DND-41 (cell line): ENCODE measurements around the gene SPEM1.
A peak's percentile ranks its signal among the peaks of the same experiment; 100 is the strongest.

Experiments
- ATAC-seq: fragments of 200-7000 bp; cut with Tn5 transposase; 3 replicates; pipeline ENCODE4 v1.9.1; 2021; ENCODE audit warnings: low read depth; ENCODE audit not compliant: insufficient read depth
- DNase-seq: peaks from one replicate; pipeline ENCODE4 v3.0.0-alpha.2; 2020
- H2AFZ ChIP-seq: 2 replicates; pipeline ENCODE4 v1.6.0; 2012; ENCODE audit warnings: low read depth, low read length
- H3K27ac ChIP-seq: 2 replicates; pipeline ENCODE4 v1.5.1; 2012; ENCODE audit warnings: low read length, inconsistent platforms
- H3K27me3 ChIP-seq: fragments of 200-600 bp; sonication (generic); 2 replicates; pipeline ENCODE4 v1.6.0; 2012; ENCODE audit warnings: low read length, mild to moderate bottlenecking, inconsistent platforms; ENCODE audit not compliant: insufficient read depth, poor library complexity
- H3K36me3 ChIP-seq: 2 replicates; pipeline ENCODE4 v1.5.1; 2012; ENCODE audit warnings: low read length, inconsistent platforms; ENCODE audit not compliant: insufficient read depth
- H3K4me1 ChIP-seq: 2 replicates; pipeline ENCODE4 v1.5.1; 2012; ENCODE audit warnings: mild to moderate bottlenecking, low read length; ENCODE audit not compliant: insufficient read depth
- H3K4me2 ChIP-seq: 2 replicates; pipeline ENCODE4 v1.6.0; 2012; ENCODE audit warnings: mild to moderate bottlenecking, moderate library complexity, low read length, inconsistent platforms; ENCODE audit not compliant: insufficient read depth
- H3K4me3 ChIP-seq, 2 experiments: fragments of 200-600 bp in 1 of 2; shearing (Covaris generic) in 1 of 2; 2 replicates each; pipeline ENCODE4 v1.5.1; 2012 to 2016; ENCODE audit warnings: inconsistent platforms in 2 of 2, low read length in 2 of 2, mild to moderate bottlenecking in 2 of 2, low read depth in 1 of 2, moderate library complexity in 1 of 2
- H3K79me2 ChIP-seq: 2 replicates; pipeline ENCODE4 v1.6.0; 2012; ENCODE audit warnings: low read length, inconsistent platforms; ENCODE audit not compliant: insufficient read depth
- H3K9ac ChIP-seq: 2 replicates; pipeline ENCODE4 v1.6.0; 2012; ENCODE audit warnings: low read depth, mild to moderate bottlenecking, inconsistent platforms, low read length, moderate library complexity
- H3K9me3 ChIP-seq: 2 replicates; pipeline ENCODE4 v1.5.1; 2012; ENCODE audit warnings: low read length, moderate library complexity, mild to moderate bottlenecking, inconsistent platforms; ENCODE audit not compliant: insufficient read depth, severe bottlenecking
- H4K20me1 ChIP-seq: 2 replicates; pipeline ENCODE4 v1.6.0; 2012; ENCODE audit warnings: low read length; ENCODE audit not compliant: insufficient read depth
- EZH2 ChIP-seq: IDR thresholded peaks from 3 replicates; pipeline ENCODE4 v1.6.1; 2012; ENCODE audit warnings: borderline replicate concordance, low read depth, mild to moderate bottlenecking, moderate library complexity, low read length, inconsistent platforms; ENCODE audit not compliant: severe bottlenecking
- TF ChIP-seq, protein P1 (sequence below): IDR thresholded peaks from 2 replicates; pipeline ENCODE4 v1.5.1; 2012; ENCODE audit warnings: borderline replicate concordance, low read length, moderate library complexity, mild to moderate bottlenecking; ENCODE audit not compliant: poor library complexity, severe bottlenecking; ENCODE audit errors: extremely low read depth

Gene SPEM1

DNA sequence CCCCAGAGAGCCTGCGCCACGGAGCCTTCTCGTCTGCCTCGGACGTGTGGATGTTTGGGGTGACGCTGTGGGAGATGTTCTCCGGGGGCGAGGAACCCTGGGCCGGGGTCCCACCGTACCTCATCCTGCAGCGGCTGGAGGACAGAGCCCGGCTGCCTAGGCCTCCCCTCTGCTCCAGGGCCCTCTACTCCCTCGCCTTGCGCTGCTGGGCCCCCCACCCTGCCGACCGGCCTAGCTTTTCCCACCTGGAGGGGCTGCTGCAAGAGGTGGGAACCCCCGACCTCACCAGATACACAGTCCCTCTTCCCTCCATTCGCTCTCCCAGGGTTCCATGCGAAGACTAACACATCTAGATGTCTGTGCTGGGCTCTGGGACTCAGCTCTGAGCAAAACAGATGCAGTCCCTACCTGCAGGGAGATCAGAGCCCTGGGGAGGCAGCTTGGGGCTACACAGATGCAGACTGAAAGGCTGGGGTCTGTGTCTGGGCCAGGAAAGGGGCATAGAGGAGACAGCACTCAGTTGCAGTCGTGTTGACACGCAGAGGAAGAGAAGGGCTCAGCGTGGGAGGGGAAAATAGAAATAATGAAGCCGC, 35.5 kb upstream of the SPEM1 start:
- Histone ChIP-seq H2AFZ (peak overlapping the region; percentile 67), H3K9ac (peak overlapping the region; percentile 47; the same call in 1 of the 2 replicates), H3K9me3 (no peaks in the 10 kb centered on the region), H3K4me1 (peaks cover 14% of the 10 kb centered on the region), H3K4me3 (peak overlapping the region in 1 of 2 experiments; percentile 48; a peak in 2 of 4 replicates), H3K27me3 (peaks cover 25% of the 10 kb centered on the region), H4K20me1 (no peaks in the 10 kb centered on the region), H3K36me3 (no peaks in the 10 kb centered on the region), H3K79me2 (no peaks in the 10 kb centered on the region), H3K27ac (no peak overlapping the region), H3K4me2 (peak overlapping the region; percentile 70)
- TF ChIP-seq, protein P1, sequence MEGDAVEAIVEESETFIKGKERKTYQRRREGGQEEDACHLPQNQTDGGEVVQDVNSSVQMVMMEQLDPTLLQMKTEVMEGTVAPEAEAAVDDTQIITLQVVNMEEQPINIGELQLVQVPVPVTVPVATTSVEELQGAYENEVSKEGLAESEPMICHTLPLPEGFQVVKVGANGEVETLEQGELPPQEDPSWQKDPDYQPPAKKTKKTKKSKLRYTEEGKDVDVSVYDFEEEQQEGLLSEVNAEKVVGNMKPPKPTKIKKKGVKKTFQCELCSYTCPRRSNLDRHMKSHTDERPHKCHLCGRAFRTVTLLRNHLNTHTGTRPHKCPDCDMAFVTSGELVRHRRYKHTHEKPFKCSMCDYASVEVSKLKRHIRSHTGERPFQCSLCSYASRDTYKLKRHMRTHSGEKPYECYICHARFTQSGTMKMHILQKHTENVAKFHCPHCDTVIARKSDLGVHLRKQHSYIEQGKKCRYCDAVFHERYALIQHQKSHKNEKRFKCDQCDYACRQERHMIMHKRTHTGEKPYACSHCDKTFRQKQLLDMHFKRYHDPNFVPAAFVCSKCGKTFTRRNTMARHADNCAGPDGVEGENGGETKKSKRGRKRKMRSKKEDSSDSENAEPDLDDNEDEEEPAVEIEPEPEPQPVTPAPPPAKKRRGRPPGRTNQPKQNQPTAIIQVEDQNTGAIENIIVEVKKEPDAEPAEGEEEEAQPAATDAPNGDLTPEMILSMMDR, result no peak
- no peak for TF ChIP-seq EZH2
- no peak for DNase-seq
- ATAC-seq, result no peak

DNA sequence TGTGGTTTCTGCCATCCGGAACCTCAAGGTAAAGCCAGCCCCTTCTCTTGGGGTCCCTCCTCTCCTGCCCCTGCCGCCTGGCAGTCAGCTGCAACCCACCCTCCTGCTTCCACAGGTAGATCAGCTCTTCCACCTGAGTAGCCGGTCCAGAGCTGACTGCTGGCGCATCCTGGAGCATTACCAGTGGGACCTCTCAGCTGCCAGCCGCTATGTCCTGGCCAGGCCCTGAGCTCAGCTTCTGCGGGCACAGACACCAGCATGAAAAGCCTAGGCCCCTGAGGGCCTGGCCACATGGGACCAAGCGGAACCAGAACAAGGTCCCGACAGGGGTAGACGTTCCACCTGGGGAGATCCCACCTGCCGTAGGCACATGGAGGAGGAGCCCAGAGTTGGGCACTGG, 31.3 kb upstream of the SPEM1 start:
- no peak overlapping the region for H3K27ac ChIP-seq
- H2AFZ ChIP-seq, result no peak overlapping the region
- H3K4me2 ChIP-seq, result no peak overlapping the region
- no peaks in the 10 kb centered on the region for H4K20me1 ChIP-seq
- no peak overlapping the region for H3K4me3 ChIP-seq
- no peaks in the 10 kb centered on the region for H3K79me2 ChIP-seq
- no peak for ATAC-seq
- H3K27me3 ChIP-seq, result peaks cover 10% of the 10 kb centered on the region
- peaks cover 18% of the 10 kb centered on the region for H3K4me1 ChIP-seq
- H3K9ac ChIP-seq, result no peak overlapping the region
- no peaks in the 10 kb centered on the region for H3K9me3 ChIP-seq
- no peak for DNase-seq
- TF ChIP-seq, protein P1, result no peak
- no peak for TF ChIP-seq EZH2
- H3K36me3 ChIP-seq, result no peaks in the 10 kb centered on the region

DNA sequence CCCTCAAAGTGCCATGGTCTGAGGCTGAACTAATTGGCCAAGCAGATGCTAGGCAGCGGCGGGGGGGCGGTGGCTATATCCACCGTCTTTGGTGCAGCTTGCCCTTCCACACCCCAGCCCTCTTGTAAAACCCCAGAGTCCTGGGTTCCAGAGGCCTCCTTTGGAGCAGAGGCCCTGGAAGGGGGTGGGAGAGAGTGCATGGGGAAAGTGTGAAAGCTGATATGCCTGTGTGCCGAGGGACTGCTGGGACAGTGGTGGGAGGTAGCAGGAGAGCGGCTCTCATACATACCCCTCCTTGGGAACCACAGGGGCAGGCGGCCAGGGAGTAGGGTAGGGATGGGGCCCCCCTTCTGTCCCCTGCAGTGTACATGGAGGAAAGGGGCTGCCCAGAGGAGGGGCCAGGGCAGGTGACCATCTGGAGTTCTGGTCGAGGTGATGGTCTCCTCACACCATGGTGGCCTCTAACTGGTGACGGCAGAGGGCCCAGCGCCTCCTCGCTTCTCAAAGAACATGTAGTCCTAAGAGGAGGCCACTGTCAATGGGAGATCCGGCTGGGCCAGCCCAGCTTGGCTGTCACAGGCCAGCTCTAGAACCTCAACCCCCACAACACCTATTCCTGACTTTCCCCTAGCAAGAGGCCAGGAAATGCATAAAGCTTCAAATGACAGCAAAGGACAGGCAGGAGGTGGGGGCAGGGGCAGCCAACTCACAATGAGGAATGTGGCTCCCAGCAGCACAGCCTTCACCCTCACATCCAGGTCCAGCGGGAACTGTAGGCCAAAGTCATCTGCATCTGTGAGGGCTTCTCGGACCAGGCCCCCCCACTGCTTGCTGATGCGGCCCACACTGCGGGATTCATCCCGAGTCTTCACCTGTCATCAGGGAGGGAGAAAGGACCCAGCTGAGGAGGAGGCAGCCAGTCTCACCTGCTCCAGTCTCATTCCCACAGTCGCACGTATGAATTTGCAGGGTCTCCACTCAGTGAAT, 29.9 kb upstream of the SPEM1 start:
- Histone ChIP-seq H4K20me1 (no peaks in the 10 kb centered on the region), H3K9me3 (no peaks in the 10 kb centered on the region), H3K4me2 (no peak overlapping the region), H3K36me3 (no peaks in the 10 kb centered on the region), H3K27ac (no peak overlapping the region), H3K9ac (no peak overlapping the region), H3K4me3 (no peak overlapping the region), H3K27me3 (no peaks in the 10 kb centered on the region), H3K79me2 (no peaks in the 10 kb centered on the region), H2AFZ (no peak overlapping the region), H3K4me1 (peaks cover 19% of the 10 kb centered on the region)
- no peak for ATAC-seq
- no peak for DNase-seq
- TF ChIP-seq, protein P1, result no peak
- no peak for TF ChIP-seq EZH2
